HG02759 (cell line): ENCODE data around the gene MUC20.

Experiments
- ATAC-seq: cut with Tn5 transposase; IDR thresholded peaks from one replicate; pipeline ENCODE4 v1.9.1; 2021; ENCODE audit warnings: mild to moderate bottlenecking, moderate library complexity; ENCODE audit not compliant: unreplicated experiment

MUC20 gene

DNA sequence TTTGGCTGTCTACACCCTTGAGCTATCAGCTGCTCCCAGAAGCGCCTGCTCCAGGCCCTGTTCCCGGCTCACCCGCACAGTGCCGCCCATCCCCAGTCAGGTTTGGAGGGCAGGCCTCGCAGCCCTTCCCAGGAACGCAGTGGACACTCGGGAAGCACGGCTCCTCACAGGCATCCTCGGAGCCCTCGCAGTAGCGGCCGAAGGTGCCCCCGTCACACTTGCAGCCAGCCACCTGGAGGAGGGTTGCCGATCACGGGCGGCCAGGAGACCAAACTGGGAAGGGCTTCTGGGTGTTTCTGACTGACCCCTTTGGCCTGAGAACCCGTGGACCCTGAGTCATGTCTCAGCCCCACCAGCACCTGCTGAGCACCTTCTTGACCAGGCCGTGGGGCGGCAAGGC, 33.4 kb downstream of the MUC20 start:
- ATAC-seq = no peak

DNA sequence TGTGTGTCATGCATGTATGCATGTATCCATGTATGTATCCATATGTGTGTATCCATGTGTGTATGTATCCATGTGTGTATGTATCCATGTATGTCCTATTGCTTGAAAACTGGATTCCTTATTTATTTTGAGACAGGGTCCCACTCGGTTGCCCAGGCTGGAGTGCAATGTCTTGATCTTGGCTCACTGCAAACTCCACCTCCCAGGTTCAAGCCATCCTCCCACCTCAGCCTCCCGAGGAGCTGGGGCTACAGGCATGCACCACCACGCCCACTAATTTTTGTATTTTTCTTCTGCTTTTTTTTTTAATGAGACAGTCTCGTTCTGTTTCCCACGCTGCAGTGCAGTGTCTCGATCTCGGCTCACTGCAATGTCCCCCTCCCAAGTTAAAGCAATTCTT, 34.1 kb downstream of the MUC20 start:
- no peak for ATAC-seq

DNA sequence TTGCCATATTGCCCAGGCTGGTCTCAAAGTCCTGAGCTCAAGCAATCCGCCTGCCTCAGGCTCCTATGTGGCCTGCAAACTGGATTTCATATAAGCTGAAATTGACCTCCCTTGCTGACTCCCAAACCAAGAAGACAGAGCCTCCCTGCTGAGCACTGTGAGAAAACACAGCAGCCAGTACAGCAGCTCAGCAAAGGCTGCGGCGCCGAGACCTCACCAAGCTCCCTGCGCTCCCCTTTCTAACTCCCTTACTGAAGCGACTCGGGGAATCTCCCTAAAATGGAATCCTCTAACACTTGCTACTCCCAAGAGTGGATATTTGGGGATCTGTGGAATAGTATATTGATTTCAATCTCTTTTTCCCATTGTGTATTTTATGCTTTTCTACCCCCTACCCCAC, 34.6 kb downstream of the MUC20 start:
- ATAC-seq = no peak

DNA sequence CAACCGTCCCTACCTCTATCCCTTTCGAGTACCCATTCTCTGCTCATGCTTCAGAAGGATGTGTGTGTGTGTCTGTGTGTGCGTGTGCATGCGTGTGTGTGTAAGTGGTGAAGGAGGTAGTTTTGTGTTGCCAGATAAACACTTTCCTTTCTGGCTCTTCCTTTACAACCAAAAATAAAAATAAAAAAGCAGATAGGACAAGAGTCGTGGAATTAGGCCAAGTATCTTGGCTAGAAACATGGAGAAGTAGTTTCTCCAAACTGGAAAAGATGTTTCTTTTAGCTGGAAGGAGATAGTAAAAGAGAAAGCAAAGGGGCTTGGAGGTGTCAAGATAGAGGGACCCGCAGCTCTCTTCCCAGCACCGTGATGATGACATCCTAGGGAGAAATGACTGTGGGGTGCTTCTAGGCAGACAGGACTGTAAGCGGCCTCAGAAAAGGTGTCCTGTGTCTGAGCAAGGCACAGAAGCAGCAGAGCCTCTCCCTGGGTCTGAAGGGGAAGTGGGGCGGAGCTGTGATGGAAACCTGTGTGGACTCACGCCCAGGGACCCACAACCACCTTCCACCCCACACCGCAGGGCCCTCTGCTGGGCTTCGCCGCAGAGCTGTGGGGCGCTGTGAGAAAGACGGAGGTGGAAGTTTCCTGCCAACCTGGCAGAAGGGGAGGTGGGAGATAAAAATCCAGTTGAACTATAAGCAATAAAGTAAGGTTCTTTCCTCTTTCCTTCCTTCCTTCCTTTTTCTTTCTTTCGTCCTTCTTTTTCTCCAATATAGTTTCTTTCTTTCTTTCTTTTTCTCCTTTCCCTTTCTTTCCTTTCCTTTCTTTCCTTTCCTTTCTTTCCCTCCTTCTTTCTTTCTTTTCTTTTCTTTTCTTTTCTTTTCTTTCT, 35.3 kb downstream of the MUC20 start:
- ATAC-seq = no peak

DNA sequence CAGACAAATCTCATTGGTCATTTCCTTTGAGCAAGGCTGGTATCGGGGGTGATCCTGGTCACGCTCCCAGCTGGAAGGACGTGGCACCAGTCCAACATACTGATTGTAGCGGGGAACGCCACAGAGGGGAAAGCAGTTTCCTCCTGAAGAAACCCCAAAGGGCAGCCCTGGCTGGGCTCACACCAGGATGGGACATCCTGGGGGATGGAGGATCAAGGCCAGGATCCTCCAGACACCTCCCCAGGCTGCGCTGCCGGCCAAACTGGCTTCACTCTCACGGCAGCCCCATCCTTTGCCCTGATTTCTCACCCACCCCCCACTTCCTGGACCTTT, 36.6 kb downstream of the MUC20 start:
- ATAC-seq = no peak

DNA sequence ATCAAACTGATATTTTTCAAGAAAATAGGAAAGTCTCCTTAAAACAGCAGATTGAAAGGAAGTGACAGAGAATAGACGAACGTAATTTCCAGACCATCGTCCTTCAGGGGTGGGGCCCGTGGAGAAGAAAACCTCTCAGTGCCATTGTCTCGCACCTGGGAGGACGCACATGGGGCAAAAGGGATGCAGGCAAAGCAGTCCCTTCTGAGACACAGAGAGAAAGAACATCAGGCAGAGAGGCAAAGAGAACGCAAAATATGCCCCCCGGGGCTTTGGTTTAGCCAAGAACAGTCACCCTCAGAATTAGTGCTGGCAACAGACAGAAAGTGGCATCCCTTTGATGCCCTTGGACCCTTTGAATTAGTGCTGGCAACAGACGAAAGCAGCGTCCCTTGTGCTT, 37.0 kb downstream of the MUC20 start:
- ATAC-seq = no peak

DNA sequence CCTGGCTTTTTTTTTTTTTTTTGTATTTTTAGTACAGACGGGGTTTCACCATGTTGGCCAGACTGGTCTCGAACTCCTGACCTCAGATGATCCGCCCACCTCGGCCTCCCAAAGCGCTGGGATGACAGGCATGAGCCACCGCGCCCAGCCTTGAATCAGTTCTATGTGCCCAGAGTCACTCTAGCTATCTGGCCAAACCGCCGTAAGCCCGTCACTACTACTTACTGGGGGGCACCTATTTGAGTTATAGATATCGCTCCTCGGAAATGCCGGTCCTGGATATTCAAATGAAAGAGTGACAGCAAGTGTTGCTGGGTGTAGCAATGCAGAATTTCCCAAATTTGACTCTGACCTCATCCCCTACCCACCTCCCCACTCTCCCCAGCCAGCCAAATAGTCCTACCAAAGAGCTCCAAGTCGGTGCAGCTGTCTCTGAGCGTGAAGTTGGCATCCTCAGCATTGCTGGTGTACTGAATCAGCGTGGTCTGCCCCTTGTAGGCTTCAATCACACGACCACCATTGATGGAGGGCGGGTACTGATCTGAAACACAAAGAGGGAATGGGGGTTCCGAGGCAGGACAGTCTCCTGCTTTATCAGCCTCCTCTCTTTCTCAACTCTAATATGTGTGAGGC, 38.1 kb downstream of the MUC20 start:
- no peak for ATAC-seq

DNA sequence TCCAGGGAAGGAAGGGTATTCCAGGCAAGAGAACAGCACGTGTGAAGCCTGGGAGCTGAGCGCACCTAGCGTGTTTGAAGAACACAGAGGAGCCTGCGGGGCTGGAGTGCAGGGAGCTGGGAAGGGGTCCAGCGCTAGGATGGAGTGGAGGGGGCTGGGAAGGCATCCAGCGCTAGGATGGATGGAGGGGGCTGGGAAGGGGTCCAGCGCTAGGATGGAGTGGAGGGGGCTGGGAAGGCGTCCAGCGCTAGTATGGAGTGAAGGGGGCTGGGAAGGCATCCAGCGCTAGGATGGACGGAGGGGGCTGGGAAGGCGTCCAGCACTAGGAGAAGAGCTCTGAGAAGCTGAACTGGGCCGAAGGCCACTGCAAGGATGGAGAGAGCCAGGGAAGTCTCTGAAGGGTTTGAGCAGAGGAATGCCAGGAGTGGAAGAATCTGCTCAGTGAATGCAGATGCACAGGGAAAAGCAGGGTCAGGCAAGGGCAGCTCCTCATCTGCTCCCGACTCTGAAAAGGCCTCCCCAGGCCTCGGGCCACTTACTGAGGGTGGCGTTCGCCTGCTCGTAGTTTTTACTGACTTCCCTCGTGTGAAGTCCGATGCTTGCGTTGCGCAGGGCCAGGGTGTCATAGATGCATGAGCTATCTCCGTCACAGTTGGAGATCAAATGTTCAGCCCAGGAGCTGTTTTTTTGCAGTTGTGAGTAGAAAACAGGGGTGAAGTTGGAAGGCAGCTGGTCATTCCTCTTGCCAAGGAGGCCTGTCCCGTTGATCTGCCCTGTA, 39.8 kb downstream of the MUC20 start:
- no peak for ATAC-seq

DNA sequence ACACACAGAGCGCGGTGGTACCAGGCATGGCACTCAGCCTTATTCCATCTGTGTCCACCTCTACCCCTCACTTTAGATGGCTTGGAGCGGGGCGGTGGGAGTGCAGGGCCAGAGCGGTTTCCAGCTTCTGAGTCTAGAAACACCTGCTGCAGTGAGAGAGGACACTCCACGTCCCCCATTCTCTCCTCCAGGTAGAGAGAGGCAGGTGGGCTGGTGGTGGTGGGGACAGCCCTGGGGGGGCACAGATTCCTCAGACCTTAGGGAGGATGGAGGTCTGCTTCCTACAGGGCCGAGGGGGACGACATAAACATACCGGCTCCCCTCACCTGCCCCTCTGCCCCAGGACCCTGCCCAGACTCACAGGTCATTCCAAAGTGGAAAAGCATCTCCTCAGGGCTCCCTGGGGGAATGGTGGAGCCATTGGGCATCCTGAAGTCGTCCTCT, 40.4 kb downstream of the MUC20 start:
- ATAC-seq = no peak

DNA sequence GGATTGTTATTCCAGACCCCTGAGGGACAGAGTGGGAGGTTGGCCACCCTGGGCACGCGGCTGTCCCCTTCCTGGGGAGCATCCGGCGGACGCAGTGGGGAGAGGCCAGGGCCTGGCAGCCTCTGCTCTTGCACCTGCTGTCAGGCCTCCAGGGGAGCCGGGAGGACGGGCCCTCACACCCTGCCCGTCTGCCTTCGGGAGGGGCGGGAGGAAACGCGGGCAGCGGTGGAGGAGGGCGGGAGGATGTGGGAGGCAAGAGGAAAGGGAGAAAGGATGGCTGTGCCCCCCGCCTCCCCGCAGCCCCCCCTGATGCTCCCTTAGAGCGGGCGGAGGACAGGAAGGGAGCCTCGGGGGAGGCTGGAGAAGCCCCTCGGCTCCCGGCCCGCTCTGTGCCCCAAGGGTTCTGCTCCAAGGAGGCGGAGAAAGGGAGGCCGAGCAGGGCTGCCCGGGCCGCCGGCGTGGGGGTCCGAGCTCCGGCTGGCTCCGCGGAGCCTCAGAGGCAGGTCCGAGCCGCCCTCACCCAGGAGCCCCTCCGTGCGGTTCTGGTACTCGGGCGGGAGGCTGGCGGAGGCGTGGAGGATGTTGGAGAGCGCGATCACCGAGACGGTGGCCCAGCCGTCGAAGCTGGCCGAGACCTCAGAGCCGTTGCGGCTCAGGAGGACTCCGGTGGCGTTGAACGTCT, 40.9 kb downstream of the MUC20 start:
- ATAC-seq = no peak

DNA sequence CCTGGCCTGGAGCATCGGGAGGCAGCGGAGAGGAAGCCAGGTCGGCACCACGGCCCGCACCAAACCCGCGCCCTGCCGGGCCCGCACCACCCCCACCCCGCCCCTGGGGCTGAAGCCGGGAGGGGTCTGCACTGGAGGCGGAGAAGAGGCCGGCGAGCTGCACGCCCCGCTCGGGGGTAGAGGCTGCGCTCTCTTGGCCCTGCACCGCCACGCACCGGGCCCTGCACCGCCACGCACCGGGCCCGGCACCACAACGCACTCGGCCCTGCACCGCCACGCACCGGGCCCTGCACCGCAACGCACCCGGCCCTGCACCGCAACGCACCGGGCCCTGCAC, 41.4 kb downstream of the MUC20 start:
- no peak for ATAC-seq

DNA sequence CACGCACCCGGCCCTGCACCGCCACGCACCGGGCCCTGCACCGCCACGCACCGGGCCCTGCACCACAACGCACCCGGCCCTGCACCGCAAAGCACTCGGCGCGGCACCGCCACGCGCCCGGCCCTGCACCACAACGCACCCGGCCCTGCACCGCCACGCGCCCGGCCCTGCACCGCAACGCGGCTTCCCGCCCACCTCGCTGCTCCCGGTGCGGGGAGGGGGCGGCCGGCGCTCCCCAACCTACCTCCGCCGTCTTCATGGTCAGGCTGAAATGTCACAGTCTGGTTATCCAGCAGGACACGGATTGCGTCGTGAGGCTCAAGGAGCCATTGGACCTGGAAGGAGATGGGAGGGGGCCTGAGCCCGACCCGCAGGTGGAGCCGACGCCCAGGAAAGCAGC, 41.8 kb downstream of the MUC20 start:
- ATAC-seq = no peak

DNA sequence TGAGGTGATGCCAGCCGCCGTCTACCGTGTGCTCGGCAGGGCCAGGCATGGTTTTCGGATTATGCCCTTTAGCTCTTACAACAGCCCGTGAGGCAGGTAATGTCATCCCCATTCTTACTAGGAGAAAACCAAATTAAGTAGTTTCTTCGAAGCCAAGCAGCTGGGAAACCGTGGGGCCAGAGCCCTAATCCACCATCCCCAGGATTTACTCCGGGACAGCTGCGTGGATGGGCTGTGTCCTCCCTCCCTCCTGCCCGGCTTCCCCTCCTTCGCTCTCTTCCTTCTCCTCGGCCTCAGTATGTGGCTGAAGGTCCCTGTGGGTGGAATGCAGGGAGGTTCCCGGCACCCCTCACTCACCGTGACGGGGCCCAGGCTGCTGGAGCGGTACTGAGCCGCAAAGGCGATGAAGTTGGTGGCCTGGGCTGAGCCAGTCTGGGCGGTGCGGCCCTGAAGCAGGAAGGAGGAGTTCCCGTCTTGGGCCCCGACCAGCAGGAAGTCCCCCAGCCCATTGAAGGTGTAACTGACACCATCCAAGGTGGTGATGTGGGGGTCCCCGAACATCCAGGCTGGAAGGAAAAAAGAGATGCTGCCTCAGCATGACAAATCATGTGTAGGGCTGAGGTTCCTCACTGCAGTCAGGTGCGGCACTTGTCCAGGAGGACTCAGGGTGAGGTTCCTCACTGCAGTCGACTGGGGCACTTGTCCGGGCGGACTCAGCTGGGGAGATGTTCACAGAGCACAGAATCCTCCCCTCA, 42.5 kb downstream of the MUC20 start:
- ATAC-seq = no peak

DNA sequence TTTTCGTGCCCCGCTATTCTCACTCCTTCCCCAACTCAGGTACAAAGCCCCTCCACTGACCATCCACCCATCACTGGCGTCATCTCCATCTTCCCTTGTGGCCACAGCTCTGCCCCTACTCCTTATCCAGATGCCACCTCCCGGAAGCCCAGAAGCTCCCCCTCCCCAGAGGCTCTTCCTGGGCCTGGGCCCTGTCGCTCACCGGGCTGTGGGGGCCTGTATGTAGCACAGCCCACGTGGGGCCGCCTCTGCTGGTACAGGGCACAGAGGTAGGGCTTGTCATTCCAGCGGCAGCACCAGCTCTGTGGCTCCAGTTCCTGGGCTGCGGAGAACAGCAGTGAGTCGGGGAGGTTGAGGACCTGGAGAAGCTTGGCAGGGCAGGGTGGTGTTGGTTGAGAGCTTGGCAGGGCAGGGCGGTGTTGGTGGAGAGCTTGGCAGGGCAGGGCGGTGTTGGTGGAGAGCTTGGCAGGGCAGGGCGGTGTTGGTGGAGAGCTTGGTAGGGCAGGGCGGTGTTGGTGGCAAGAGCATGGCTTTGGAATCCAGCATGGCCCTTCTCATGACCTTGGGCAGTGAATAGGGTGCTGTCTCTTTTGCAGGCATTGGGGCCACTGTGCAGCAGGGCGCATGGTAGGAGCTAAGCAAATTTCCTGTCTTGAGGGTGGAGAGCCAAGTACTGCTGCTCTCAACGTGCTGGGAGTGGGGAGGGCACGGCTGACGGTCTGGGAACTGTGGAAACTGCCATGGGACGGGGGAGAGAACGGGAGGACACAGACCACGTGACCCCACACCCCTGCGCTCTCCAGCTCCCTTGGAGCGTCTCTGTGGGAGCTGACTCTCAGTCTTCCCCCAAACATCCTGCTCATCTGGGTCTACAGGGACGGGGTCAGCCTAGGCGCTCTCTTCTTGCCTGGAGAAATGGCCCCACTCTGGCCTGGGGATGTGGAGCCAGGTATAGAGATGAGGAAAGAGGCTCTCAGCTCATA, 43.4 kb downstream of the MUC20 start:
- no peak for ATAC-seq

DNA sequence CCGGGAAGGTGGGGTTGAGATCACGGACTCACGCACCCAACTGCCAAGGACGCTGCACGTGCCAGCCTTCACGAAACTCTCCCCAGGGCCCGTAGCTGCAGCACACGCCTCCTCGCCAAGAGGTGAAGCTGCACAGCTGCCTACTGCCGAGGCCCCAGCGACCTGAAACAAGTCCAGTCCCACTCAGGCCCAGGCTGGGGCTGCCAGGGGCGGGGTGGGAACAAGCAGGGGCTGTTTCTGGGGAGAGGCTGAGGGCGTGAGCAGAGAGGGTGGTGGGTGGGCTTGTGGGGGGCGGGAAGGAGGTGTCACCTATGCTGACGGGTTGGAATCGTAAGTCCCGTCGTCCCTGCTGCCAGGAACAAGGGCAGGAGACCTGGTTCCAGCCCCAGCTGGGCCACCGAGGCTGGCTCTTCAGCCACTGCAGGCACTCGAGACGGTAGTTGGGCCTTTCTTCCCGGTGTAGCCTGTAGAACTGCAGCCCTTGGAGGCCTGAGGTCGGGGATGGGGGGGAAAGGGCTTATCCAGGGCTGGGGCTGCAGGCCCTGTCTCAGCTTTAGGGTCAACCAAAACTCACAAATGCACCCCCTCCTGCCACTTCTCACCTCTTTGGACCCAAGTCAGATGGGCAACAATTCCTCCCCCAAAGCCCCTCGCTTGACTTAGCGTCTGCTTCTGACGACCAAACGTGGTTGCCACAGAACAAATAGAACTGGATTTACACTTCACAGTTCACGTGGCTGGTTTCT, 44.4 kb downstream of the MUC20 start:
- no peak for ATAC-seq

DNA sequence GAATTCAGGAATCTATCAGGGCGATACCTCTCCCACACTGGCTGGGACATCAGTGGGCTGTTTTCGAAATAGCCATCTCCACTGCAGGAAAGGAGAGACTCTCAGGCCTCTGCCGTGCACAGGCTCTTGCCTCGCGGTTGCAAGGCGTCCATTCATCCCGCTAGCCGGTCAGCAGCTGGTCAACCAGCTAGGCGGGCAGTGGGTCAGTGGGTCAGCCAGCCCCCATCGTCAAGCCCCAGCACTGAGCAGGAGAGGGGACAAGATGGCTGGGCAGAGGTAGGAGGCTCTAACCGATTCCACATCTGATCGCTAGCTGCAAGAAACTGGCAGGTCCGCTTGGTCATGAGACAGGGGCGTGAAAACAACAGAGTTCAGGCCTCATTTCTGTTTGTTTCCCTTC, 45.9 kb downstream of the MUC20 start:
- ATAC-seq = no peak

DNA sequence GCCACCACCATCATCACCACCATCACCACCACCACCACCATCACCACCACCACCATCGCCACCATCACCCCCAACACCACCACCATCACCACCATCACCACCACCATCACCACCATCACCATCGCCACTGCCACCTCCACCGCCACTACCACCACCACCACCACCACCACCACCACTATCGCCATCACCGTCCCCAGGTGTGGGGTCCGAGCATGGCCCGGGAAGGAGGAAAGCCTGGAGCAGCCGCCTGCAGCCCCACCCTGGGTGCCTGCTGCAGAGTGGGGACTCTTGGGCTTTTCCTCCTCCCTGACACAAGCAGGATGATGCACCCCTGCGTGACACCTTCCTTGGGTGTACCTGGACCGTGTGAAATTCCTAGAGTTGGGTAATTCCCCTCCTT, 47.0 kb downstream of the MUC20 start:
- ATAC-seq = no peak

DNA sequence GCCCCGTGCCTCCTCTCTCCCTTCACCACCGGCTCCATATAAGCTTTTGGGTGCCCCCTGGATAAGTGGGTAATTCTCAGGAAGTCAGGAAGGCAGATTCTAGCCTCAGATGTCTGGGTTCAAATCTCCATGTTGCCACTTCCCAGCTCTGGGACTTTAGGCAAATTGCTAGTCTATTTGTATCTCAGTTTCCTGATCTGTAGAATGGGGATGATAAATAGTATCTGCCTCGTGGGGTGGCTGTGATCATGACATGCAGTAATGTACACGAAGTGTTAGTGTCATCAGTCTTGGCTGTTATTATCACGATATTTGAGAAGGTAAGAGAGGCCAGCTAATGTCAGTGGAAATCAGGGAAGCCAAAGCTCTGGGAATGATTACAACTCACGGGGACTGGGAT, 47.6 kb downstream of the MUC20 start:
- ATAC-seq = no peak

DNA sequence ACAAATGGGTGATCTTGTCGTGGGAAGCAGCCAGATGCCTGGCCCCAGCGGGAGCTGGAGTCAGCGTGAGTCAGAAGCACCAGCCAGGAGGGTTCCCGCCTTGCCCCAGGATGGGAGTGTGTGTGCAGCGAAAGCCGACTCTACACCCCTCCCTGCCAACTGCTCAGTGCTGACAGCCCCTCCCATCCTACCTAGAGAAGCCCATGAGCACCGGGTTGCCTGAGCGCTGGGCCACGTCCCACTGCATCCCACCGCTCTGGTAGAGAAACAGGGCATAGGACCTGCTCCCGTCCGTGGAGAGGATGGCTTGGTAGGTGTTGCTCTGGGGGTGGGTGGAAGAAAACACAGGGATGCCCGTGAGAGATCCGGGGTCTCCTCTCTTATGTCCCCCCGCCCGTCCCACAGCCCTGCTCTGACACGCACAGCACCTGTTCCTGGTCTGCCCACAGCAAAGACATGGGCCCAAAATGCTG, 48.1 kb downstream of the MUC20 start:
- ATAC-seq = no peak
